PC-9 (cell line): ENCODE measurements around the gene RCC2.

Source experiments
- EZH2 ChIP-seq: fragments of 200-600 bp; sonication (generic); IDR thresholded peaks from 2 replicates; pipeline ENCODE4 v1.8.0; 2017; ENCODE audit warnings: antibody characterized with exemption, low read depth
- TF ChIP-seq, protein P1 (sequence below): fragments of 200-600 bp; sonication (generic); conservative IDR thresholded peaks from 2 replicates; pipeline ENCODE4 v1.6.1; 2017; ENCODE audit warnings: mixed run types, antibody characterized with exemption, mild to moderate bottlenecking, moderate library complexity

DNA sequence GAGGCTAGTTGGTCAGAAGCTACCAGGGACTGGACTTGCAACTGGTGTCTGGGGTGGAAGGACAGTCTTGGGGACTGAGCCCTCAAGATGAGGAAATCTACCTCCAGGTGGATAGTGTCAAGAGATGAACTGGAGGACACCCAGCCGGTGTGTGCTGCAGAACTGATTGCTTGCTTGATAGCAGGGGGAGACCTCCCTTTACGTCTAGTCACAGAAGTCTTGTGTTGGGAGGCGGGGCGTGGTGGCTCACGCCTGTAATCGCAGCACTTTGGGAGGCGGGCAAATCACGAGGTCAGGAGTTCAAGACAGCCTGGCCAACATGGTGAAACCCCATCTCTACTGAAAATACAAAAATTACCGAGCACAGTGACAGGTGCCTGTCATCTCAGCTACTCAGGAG lies 4.9 kb downstream of the RCC2 start:
- TF ChIP-seq, protein P1, sequence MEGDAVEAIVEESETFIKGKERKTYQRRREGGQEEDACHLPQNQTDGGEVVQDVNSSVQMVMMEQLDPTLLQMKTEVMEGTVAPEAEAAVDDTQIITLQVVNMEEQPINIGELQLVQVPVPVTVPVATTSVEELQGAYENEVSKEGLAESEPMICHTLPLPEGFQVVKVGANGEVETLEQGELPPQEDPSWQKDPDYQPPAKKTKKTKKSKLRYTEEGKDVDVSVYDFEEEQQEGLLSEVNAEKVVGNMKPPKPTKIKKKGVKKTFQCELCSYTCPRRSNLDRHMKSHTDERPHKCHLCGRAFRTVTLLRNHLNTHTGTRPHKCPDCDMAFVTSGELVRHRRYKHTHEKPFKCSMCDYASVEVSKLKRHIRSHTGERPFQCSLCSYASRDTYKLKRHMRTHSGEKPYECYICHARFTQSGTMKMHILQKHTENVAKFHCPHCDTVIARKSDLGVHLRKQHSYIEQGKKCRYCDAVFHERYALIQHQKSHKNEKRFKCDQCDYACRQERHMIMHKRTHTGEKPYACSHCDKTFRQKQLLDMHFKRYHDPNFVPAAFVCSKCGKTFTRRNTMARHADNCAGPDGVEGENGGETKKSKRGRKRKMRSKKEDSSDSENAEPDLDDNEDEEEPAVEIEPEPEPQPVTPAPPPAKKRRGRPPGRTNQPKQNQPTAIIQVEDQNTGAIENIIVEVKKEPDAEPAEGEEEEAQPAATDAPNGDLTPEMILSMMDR = no peak
- TF ChIP-seq EZH2 = no peak
